ENCODE data around the gene CILP. TPM values are rescaled to one million over a fixed set of nuclear protein-coding genes. Genes with fewer than 3 reads are reported as not detected.
"Not testable (repeated sequence)": the region's sequence is repeated elsewhere in the genome, so short reads cannot be mapped to it uniquely, and the experiment has no call there.

The CILP gene
- polyA plus RNA-seq, 4 donors, result 3.5 to 8.7 (median 4.3) TPM

DNA sequence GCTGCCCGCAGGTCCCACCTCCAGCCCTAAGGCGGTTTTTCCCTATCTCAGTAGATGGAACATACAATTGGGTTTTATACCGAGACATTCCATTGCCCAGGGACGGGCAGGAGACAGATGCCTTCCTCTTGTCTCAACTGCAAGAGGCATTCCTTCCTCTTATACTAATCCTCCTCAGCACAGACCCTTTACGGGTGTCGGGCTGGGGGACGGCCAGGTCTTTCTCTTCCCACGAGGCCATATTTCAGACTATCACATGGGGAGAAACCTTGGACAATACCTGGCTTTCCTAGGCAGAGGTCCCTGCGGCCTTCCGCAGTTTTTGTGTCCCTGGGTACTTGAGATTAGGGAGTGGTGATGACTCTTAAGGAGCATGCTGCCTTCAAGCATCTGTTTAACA lies 15.6 kb upstream of the CILP start:
- not testable (repeated sequence) for DNase-seq (ENCODE audit: low read depth in 4 of 4, low spot score in 3 of 4)

DNA sequence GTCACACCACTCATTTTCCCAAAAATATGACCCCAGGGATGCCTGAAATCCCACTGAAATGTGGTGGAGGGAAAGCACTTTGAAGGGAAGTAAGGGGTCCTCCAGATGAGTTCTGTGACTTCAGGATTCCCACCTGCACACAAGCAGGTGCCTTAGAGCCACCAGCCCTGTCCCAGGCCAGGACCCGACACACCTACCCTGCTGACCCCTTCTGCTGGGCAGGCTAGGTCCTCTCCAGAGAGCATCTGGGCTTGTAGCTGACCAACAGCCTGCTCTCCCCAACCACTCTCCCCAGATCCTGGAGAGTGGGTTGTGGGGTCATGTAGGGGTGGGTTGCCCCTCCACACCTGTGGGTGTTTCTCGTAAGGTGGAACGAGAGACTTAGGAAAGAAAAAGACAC lies 14.9 kb upstream of the CILP start:
- no peak for DNase-seq (ENCODE audit: low read depth in 4 of 4, low spot score in 3 of 4)

DNA sequence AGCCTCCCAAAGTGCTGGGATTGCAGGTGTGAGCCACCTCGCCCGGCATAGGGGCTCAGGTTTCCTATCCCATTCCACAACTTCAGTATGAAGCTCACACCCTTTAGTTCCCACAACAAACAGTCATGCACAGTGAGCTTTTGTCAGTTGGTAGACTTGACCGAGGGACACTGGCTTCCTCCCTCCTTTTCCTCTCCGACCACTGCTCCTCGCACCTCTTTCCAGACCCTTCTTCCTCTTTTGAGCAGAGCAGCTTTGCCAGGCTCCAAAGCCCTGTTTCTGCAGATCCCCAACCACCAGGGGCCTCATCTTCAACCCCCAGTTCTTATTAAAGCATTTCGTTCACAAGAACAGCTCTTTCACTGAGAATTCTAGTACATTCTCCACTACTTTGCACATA lies 12.7 kb upstream of the CILP start:
- no peak for DNase-seq (ENCODE audit: low read depth in 4 of 4, low spot score in 3 of 4)

DNA sequence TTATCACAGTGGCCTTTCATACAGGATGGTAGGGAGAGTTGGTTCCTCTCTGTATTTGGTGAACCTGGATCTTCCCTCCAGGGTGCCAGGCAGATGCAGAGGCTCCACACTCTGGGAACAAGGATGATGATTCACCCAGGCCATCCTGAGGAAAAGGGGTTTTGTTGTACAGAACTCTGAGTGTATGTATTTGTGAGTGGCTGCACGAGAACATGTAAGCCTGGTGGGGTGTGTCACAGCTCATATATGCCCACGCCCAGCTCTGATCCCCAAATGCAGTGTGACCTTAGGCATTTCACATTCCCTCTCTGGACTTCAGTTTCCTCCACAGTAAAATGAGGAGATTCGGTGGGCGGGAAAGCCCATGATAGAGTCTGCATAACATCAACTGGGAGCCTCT lies 11.6 kb upstream of the CILP start:
- no peak for DNase-seq (ENCODE audit: low read depth in 4 of 4, low spot score in 3 of 4)

DNA sequence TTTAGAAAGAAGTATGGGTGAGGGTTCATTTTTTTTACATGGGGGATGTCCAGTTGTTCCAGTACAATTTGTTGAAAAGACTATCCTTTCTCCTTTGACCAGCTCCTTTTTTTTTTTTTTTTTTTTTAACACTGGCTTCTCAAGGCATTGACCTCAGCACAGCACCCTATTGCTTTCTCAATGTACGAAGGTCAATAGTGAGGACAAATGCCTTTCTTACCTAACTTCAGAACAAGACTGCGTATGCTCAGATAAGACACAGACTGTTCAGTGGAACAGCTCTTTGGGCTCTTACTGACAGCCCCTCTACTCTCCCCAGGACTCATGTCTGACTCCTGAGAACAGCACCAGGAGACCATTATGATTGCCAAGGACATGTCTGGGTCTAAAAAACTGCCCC lies 10.4 kb upstream of the CILP start:
- no peak for DNase-seq (ENCODE audit: low read depth in 4 of 4, low spot score in 3 of 4)

DNA sequence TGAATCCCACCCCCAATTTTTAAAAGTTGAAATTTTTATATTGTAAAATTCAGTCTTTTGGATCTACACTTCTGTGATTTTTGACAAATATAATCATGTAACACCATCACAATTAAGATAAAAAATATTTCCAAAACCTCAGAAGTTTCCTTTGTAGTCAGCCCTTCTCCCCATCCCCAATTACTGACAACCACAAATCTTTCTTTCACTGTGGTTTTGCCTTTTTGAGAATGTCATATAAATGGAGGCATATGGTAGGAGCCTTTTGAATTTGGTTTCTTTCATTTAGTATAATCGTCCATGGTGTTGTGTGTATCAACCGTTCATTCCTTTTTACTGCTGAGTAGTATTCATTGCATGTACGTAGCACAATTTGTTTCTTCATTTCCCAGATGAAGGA lies 7.9 kb upstream of the CILP start:
- DNase-seq (ENCODE audit: low read depth in 4 of 4, low spot score in 3 of 4), result no peak

DNA sequence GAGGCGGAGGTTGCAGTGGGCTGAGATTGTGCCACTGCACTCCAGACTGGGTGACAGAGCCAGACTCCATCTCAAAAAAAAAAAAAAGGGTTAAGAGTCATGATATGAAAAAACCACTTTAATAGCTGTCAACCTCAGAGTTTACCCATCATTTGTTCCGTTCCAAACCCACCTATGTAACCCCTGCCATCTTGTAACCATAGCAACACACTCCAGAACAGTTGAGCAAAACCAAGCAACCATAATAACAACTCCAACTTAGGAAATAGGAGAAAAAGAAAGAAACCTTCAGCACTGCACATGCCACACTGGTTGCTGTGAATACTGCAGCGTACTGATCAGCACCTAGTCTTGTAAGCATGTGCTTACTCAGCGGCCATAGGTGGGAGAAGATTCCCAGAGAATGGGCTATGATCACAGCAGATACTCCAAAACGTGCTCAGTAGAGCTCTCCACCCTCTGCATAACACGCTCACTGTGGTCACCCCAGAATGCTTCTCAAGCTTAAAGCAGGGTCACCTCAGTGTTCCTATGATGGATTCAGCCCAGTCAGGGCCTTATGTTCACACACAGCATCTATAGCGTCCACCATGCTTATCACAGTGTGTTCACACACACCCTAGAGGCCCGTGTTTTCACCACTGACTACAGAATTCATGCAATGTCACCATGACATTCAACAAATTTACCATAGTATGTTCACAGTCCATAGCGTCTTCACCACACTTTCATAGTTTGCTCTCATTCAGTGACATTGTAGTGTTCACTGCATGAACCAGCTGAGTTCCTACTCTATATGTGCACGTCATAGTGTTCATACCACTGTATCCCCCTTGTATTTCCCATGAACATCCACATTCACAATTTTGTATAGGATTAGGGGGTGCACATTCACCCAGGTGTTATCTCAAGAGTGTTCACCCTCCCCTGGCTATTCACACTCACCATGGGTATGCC lies 6.5 kb upstream of the CILP start:
- DNase-seq (ENCODE audit: low read depth in 4 of 4, low spot score in 3 of 4), result no peak

DNA sequence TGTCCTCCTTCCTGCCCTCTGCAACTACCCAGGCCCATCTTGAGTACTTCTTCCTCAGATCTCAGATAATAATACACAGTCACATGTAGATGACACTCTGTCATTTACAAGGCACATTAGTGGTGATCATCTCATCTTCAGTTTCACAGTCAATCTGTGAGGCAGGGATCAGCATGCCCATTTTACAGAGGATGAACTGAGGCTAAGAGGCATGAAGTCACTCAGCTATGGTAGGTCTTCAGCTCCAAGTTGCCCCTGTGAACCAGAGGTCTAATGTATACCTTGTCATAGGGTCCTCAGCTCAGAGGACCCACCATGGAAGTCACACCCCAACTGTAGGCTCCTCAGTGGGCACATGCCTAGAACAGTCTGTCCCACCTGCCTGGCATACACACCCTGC lies 4.2 kb upstream of the CILP start:
- DNase-seq (ENCODE audit: low read depth in 4 of 4, low spot score in 3 of 4), result no peak

DNA sequence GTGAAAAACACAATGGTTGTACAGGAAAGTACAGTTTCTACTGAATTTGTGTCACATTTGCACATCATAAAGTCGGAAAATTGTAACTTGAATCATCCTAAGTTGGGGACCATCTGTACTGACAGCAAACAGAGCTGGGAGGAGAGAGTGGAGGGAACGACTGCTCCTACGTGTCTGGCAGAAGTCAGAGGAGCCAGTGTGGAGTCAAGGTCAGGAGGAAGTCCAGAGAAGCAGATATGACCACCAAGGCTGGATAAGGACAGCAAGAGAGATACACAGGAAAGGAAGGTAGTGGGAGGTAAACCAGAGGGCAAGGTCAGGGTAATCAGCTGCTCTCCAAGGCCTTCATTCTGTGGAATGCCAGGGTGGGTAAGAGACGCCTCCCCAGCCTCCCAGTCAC lies 2.7 kb upstream of the CILP start:
- DNase-seq (ENCODE audit: low read depth in 4 of 4, low spot score in 3 of 4), result no peak

DNA sequence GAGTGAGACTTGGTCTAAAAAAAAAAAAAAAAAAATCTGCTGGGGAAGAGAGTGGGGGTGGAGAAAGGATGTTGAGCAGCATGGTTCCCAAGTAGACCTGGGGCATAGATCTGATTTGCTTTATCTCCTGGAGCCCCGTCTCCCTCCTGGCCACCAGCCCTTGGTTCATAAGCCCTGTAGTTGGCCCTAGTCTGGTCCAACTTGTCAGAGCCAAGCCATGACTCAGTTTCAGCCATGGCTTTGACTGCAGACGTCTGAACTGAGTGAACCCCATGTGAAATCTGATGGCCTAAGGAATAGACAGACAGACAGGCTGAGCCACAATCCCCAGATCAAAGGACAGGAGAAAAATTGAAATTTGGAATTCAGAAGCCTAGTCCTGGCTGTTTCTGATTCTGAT lies 2.0 kb upstream of the CILP start:
- no peak for DNase-seq (ENCODE audit: low read depth in 4 of 4, low spot score in 3 of 4)

DNA sequence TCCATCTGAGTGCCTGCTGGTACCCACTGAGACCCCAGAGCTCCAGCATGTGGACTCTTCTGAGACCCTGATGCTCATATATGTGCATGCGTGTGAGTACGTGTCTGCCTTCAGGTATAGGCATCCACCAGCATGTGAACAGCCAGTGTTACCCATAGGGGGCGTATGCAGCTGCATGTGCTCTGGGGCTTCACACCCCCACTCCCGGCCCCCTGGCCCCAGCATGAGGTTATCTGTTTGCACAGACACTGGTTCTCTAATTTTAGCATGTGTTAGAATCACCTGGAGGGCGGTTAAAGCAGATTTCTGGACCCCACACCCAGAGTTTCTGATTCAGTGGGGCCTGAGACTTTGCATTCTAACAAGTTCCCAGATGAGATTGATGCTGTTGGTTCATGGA lies 824 bp upstream of the CILP start:
- DNase-seq (ENCODE audit: low read depth in 4 of 4, low spot score in 3 of 4), result no peak

DNA sequence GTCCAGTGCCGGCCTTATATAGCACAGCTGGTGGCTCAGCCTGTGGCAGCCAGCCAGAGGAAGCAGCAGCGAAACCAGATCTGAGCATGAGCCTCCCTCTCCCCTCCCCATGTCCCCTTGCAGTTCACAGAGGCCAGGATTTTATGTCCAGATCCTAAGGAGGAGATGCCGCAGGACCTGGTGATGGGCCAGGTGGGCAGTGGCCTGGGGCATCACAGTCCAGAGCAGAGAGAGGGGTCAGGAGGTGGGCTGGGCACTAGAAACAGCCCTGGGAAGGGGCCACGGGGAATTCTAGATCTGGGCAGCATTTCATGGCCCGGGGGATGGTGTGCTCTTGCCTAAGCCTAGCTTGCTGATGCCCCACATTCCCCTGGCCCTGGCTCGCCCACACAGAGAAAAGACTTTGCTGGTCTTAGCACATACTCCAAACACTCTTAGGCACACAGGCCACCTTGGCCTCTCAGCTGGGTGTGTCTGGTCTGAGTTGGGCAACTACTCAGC lies 259 bp upstream of the CILP start:
- peak; percentile 52 to 73 (median 61) for DNase-seq (ENCODE audit: low read depth in 4 of 4, low spot score in 3 of 4)

DNA sequence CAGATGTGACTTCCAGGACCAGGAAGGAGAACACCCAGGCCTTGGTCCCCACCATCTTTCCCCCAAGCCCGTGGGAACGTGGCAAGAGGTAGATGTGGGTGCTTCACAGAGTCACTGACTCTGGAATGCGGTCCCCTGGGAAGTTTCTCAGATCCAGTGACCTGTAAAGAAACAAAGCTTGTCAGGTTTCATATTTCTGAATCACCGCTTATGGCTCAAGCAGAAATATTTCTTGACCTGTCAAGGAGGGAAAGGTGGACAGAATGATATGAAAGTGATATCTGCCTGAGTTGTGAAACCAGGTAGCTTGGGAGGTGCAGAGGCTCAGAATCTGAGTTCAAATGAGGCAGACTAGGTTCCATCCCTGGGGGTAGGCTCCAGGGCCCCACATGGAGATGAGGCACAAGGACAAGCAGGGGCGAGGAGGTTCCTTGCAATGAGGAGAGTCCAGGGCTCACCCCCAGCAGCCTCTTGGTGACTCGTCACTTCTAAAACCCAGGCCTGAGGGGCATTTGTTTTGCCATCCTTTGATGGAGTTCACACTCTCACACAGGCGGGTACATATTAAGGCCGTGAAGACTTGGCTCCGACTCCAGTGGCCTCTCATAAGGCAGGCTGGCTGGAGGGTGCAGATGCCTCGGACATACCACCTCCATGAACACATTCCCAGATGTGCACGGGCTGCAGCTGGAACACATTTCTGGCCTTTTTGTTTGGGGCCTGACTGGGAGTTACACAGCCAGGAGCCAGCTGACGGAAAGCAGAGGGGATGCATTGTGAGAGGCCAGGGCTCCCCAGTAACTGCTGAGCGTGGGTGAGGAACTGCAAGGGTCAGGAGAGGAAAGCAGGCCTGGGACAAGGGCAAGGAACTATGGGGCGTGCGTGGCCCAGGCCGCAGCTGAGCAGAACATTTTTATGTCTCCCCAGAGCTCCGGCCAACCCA lies 1.3 kb downstream of the CILP start:
- no peak for DNase-seq (ENCODE audit: low read depth in 4 of 4, low spot score in 3 of 4)

DNA sequence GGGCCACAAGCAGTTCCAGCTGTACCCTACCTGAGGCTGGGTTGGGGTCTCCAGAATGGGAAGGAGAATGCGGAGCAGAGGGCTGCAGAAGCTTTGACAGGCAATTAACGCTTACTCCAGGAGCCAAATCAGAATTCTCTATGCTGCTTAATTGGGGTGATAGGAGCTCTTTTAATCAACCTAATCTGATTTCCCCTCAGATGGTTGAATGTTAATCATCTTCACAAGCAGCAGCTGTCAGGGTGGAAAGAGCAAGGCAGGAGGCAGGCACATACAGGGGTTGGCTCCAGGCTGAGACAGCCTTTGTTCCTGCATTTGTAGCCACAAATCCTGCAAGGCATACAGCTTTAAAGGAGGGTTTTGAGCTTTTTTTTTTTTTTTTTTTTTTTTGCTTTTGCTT lies 2.6 kb downstream of the CILP start:
- DNase-seq (ENCODE audit: low read depth in 4 of 4, low spot score in 3 of 4), result no peak

DNA sequence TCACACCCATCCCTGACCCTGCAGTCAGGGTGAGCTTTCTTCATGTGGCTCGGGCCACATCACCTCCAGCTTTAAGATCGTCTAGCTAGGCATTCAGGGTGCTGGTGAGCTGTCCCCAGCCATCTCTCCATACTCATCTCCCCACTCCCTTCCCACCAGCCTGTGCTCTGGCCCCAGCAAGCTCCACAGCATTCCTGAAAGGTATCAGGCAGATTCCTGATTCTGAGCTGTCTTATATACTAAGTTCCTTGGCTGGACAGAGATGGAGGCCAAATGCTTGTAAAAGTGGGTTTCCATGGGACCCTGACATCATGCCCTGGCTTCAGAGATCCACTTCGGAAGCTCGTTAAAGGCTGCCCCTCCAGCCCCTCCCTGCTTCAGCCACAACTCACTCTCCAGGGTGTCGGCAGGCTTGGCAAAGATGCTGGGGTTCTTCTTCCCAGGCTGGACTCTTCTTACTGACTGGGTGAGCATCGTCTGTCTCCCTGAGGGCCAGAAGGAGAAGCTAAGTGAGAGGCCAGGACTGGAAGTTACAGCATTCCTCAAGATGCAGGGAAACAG lies 3.9 kb downstream of the CILP start:
- DNase-seq (ENCODE audit: low read depth in 4 of 4, low spot score in 3 of 4), result no peak

DNA sequence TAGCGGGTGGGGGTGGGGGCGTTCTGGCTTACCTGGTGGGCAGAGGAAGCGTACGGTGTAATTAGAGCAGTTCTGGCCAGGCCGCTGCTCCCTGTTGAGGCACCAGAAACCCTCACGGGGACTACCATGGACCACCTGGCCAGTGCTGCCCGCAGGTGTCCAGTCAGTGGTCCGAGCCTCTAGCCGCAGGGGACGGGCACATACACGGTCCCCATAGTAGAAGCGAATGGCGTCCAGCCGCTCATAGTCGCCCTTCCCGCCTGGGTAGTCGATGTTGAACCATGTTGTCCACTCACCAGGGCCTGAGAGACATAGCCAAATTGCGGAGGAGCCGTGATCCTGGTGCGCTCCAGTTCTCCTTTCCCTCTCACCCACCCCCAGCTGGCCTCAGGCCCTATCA lies 4.5 kb downstream of the CILP start:
- no peak for DNase-seq (ENCODE audit: low read depth in 4 of 4, low spot score in 3 of 4)

DNA sequence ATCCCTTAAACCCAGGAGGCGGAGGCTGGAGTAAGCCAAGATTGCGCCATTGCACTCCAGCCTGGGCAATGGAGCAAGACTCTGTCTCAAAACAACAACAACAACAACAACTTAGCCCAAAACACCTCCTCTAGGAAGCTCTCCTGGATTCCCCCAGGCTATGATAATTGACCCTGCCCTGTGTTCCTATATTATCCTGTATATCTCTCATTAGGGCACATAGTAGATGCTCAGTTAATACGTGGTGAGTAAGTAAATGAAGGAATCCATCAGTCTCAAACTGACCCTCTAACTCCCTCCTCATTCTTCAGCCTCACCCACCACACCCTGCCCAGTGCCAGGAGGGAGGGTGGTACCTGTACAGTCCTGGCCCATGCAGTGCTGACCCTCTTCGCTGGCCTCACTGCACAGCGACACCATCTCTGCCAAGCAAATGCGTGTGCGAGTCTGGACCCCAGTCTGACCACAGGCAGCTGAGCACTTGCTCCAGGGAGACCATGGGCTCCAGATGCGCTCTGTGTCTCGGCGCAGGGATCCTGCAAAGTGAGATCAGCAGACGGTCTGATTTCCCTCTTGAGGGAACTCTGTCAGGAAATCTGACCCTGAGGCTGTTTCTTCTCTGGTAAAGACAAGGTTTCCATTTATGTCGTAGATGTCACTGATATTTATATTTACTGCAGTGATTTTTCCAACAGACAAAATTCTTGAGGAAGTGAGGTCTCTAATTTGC lies 6.2 kb downstream of the CILP start:
- DNase-seq (ENCODE audit: low read depth in 4 of 4, low spot score in 3 of 4), result no peak

DNA sequence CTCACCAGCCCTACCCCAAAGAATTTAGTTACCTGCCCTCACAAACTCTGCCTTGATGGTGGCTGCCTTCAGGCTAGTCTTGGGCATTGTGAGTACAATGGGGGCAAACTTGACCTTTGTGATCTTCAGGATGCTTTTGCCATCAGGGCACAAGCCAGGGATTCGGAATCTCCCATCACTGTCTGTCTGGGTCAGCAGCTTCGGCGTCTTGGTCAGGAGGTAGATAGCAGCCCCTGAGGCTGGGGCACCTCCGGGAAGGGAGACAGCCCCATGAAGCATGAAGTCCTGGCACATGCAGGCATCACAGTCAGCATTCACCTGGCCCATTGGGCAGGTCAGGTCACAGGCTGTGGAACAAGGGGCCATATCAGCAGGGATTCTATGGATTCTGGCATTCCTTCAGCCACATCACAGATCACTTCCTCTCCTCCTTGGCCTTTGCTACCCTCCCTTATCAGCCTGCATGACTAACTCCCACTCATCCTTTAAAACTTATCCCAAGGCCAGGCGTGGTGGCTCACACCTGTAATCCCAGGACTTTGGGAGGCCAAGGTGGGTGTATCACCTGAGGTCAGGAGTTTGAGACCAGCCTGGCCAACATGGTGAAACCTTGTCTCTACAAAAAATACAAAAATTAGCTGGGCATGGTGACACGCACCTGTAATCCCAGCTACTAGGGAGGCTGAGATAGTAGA lies 6.9 kb downstream of the CILP start:
- no peak for DNase-seq (ENCODE audit: low read depth in 4 of 4, low spot score in 3 of 4)

DNA sequence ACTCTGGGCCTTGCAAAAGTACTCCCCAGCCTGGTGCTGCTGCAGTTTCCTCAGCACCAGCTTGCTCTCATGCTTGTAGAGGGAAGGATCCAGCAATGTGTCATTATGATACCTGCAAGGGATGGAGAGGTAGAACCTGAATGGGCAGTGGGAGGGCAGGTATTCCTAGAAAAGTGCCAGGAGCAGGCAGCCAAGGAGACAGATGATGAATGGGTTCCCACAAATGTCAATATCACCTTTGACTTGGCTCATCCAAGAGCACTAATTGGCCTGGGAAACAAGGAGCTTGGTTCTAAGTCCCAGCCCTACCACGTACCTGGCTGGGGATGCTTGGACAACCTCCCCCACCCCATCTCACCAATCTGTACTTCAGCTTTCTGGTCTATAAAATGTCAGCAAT lies 9.4 kb downstream of the CILP start:
- no peak for DNase-seq (ENCODE audit: low read depth in 4 of 4, low spot score in 3 of 4)

DNA sequence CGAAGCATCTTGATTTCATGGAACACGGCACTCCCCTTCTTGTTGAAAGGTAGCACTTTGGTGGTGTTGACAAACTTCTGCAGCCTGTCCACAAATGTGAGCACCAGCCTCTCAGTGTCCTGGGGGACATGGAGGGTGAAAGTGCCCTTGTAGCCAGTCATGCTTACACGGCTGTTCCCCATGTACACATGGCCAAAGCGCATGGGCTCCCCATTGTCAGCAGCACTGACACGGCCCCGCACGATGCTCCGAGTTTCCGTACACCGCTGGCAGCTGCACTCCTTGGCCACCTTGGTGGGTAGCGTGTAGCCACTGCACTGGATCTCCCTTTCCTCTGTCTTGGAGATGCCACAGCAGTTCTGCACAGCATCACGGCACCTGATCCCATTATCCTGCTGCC lies 12.7 kb downstream of the CILP start:
- no peak for DNase-seq (ENCODE audit: low read depth in 4 of 4, low spot score in 3 of 4)

Measured in left renal pelvis (tissue), 4 donors.